Activated T-helper 1 cell treated with anti-CD3 and anti-CD28 coated beads, Interleukin-12 subunit alpha, Interleukin-12 subunit beta, Interleukin-2, Interleukin-4 antibody, amounts not matched to agents 30 ng/mL and 10 ng/mL and 1 ng/mL, durations not matched to agents 14 hours and 24 hours and 36 hours (primary cell): ENCODE data around the gene PLAAT1. TPM values are rescaled to one million over a fixed set of nuclear protein-coding genes. Genes with fewer than 3 reads are reported as not detected.

Experiments used
- total RNA-seq: library from RNA; stranded (reverse); gene quantifications from 2 replicates; pipeline ENCODE4 v1.2.3, GENCODE V29; 2022

PLAAT1 gene
- total RNA-seq, 1 donor from 2014 or later, result not detected

Other genes starting within 250 kb of the PLAAT1 start
- not detected in 2 replicates for gene ATP13A5, start 137.5 kb downstream of the PLAAT1 start, total RNA-seq